MM.1S (cell line): ENCODE measurements around the gene PSG1.
"Not testable (repeated sequence)": the region's sequence is repeated elsewhere in the genome, so short reads cannot be mapped to it uniquely, and the experiment has no call there.

ENCODE experiments used
- DNase-seq: peaks from one replicate; pipeline ENCODE4 v3.0.0-alpha.2; 2015
- H2AFZ ChIP-seq: fragments of 300-600 bp; sonication (generic); 2 replicates; pipeline ENCODE4 v1.6.0; 2016; ENCODE audit warnings: antibody characterized with exemption, low read length
- H3F3A ChIP-seq: fragments of 300-600 bp; sonication (generic); 2 replicates; pipeline ENCODE4 v1.6.1; 2016; ENCODE audit warnings: mild to moderate bottlenecking, antibody characterized with exemption, low read length, moderate library complexity, mixed read lengths; ENCODE audit not compliant: insufficient read depth
- H3K27ac ChIP-seq: fragments of 300-600 bp; sonication (generic); 2 replicates; pipeline ENCODE4 v1.5.1; 2016; ENCODE audit warnings: mild to moderate bottlenecking, low read length
- H3K27me3 ChIP-seq: fragments of 300-600 bp; sonication (generic); replicated peaks from 2 replicates; pipeline ENCODE4 v1.6.0; 2016; ENCODE audit warnings: low read length; ENCODE audit not compliant: insufficient read depth
- H3K36me3 ChIP-seq: fragments of 300-600 bp; sonication (generic); replicated peaks from 2 replicates; pipeline ENCODE4 v1.6.1; 2016; ENCODE audit warnings: mild to moderate bottlenecking, low read length, mixed read lengths; ENCODE audit not compliant: insufficient read depth
- H3K4me1 ChIP-seq: fragments of 300-600 bp; sonication (generic); 2 replicates; pipeline ENCODE4 v1.6.1; 2016; ENCODE audit warnings: low read length, mixed read lengths
- H3K4me2 ChIP-seq: fragments of 300-600 bp; sonication (generic); 2 replicates; pipeline ENCODE4 v1.6.0; 2016; ENCODE audit warnings: low read depth, low read length
- H3K4me3 ChIP-seq: fragments of 300-600 bp; sonication (generic); 2 replicates; pipeline ENCODE4 v1.5.1; 2016; ENCODE audit warnings: low read length, mixed read lengths
- H3K79me2 ChIP-seq: fragments of 300-600 bp; sonication (generic); 2 replicates; pipeline ENCODE4 v1.6.1; 2016; ENCODE audit warnings: mixed run types, low read length, mixed read lengths
- H3K9ac ChIP-seq: fragments of 300-600 bp; sonication (generic); 2 replicates; pipeline ENCODE4 v1.6.1; 2016; ENCODE audit warnings: low read length, mixed read lengths
- H3K9me2 ChIP-seq: fragments of 300-600 bp; sonication (generic); replicated peaks from 2 replicates; pipeline ENCODE4 v1.6.1; 2016; ENCODE audit warnings: mild to moderate bottlenecking, low read length, mixed read lengths; ENCODE audit not compliant: insufficient read depth
- H3K9me3 ChIP-seq: fragments of 300-600 bp; sonication (generic); replicated peaks from 2 replicates; pipeline ENCODE4 v1.6.1; 2016; ENCODE audit warnings: mild to moderate bottlenecking, low read length, mixed read lengths; ENCODE audit not compliant: insufficient read depth
- H4K20me1 ChIP-seq: fragments of 300-600 bp; sonication (generic); 2 replicates; pipeline ENCODE4 v1.6.1; 2016; ENCODE audit warnings: mild to moderate bottlenecking, low read length, moderate library complexity, mixed read lengths; ENCODE audit not compliant: insufficient read depth
- CTCF ChIP-seq: fragments of 300-600 bp; sonication (generic); IDR thresholded peaks from 2 replicates; pipeline ENCODE4 v1.5.1; 2016; ENCODE audit warnings: antibody characterized with exemption, low read length, mixed read lengths
- EZH2 ChIP-seq: fragments of 300-600 bp; sonication (generic); optimal IDR thresholded peaks from 2 replicates; pipeline ENCODE3; 2017; ENCODE audit warnings: low read depth, mild to moderate bottlenecking, antibody characterized with exemption, low read length, mixed read lengths
- EZH2phosphoT487 ChIP-seq: fragments of 300-600 bp; sonication (generic); IDR thresholded peaks from 2 replicates; pipeline ENCODE4 v1.6.1; 2018; ENCODE audit warnings: antibody characterized with exemption, low read length

PSG1 gene

GRCh38 chr19:42831221-42832019 lies 48.1 kb downstream of the PSG1 start:
- no peaks in the 10 kb centered on the region for H3K36me3 ChIP-seq
- no peaks in the 10 kb centered on the region for H4K20me1 ChIP-seq
- no peak overlapping the region for H3K9ac ChIP-seq
- no peak for TF ChIP-seq EZH2
- no peak for TF ChIP-seq EZH2phosphoT487
- no peak for TF ChIP-seq CTCF
- no peaks in the 10 kb centered on the region for H3K27me3 ChIP-seq
- no peak overlapping the region for H3K4me2 ChIP-seq
- H3K27ac ChIP-seq = no peak overlapping the region
- no peaks in the 10 kb centered on the region for H3K79me2 ChIP-seq
- no peaks in the 10 kb centered on the region for H3K4me1 ChIP-seq
- no peak overlapping the region for H3K4me3 ChIP-seq
- H3K9me3 ChIP-seq = no peaks in the 10 kb centered on the region
- H2AFZ ChIP-seq = no peak overlapping the region
- DNase-seq = no peak
- no peaks in the 10 kb centered on the region for H3F3A ChIP-seq
- H3K9me2 ChIP-seq = no peaks in the 10 kb centered on the region

- not testable (repeated sequence) for H2AFZ ChIP-seq, DNase-seq, H3K9me3 ChIP-seq, H3K4me2 ChIP-seq, H3K4me1 ChIP-seq, H3F3A ChIP-seq, H3K79me2 ChIP-seq, H3K27me3 ChIP-seq, H3K4me3 ChIP-seq, H3K27ac ChIP-seq, H3K9me2 ChIP-seq, H4K20me1 ChIP-seq, H3K36me3 ChIP-seq, H3K9ac ChIP-seq
Measured at GRCh38 chr19:42821306-42821977, 58.1 kb downstream of the PSG1 start.

GRCh38 chr19:42819960-42820650 lies 59.4 kb downstream of the PSG1 start:
- H3K4me3 ChIP-seq, H2AFZ ChIP-seq, H3K4me1 ChIP-seq, DNase-seq, H4K20me1 ChIP-seq, H3K9me3 ChIP-seq, H3K36me3 ChIP-seq, H3K9me2 ChIP-seq, H3K4me2 ChIP-seq, H3F3A ChIP-seq, H3K9ac ChIP-seq, H3K27me3 ChIP-seq, H3K27ac ChIP-seq, H3K79me2 ChIP-seq: not testable (repeated sequence)

GRCh38 chr19:42816894-42817293 lies 62.6 kb downstream of the PSG1 start:
- no peak overlapping the region for H2AFZ ChIP-seq
- H3K4me1 ChIP-seq = no peaks in the 10 kb centered on the region
- no peak overlapping the region for H3K27ac ChIP-seq
- H3K4me3 ChIP-seq = no peak overlapping the region
- H3K9me2 ChIP-seq = no peaks in the 10 kb centered on the region
- no peaks in the 10 kb centered on the region for H4K20me1 ChIP-seq
- no peak for TF ChIP-seq EZH2
- no peak for TF ChIP-seq CTCF
- TF ChIP-seq EZH2phosphoT487 = no peak
- H3K36me3 ChIP-seq = no peaks in the 10 kb centered on the region
- H3K79me2 ChIP-seq = no peaks in the 10 kb centered on the region
- DNase-seq = no peak
- no peaks in the 10 kb centered on the region for H3K27me3 ChIP-seq
- H3K9me3 ChIP-seq = no peaks in the 10 kb centered on the region
- no peak overlapping the region for H3K4me2 ChIP-seq
- H3F3A ChIP-seq = no peaks in the 10 kb centered on the region
- H3K9ac ChIP-seq = no peak overlapping the region
